HG03565 (cell line): Measurements from ENCODE around the gene PRKCA.
"Not testable (repeated sequence)": the region's sequence is repeated elsewhere in the genome, so short reads cannot be mapped to it uniquely, and the experiment has no call there.

ENCODE experiments used
- ATAC-seq: cut with Tn5 transposase; IDR thresholded peaks from one replicate; pipeline ENCODE4 v1.9.1; 2021; ENCODE audit warnings: mild to moderate bottlenecking, moderate library complexity; ENCODE audit not compliant: unreplicated experiment

PRKCA gene

DNA sequence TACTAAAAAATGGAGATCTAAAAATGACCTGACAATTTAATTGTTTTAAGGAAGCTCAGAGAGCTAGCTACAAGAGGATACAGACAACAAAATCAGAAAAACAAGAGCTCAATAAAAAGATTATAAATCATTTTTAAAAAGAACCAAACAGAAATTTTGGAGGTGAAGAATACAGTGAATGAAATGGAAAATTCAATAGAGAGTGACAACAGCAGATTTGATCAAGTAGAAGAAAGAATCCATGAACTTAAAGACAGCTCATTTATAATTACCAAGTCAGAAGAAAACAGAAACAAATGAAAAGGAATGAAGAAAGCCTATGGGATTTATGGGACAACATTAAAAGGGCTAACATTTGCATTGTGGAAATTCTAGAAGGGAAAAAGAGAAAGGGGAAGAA lies 395.9 kb downstream of the PRKCA start:
- no peak for ATAC-seq

DNA sequence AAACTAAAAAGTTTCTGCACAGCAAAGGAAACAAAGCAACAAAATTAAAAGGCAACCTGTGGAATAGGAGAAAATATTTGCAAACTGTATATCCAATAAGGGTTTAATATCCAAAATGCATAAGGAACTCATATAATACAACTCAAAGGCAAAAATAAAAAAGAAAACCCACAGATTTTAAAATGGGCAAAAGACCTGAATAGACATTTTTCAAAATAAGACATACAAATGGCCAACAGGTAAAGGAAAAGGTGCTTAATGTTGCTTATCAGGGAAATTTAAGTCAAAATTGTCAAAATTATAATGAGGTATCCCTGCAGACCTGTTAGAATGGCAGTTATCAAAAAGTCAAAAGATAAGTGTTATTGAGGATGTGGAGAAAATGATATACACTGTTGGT lies 399.0 kb downstream of the PRKCA start:
- no peak for ATAC-seq

DNA sequence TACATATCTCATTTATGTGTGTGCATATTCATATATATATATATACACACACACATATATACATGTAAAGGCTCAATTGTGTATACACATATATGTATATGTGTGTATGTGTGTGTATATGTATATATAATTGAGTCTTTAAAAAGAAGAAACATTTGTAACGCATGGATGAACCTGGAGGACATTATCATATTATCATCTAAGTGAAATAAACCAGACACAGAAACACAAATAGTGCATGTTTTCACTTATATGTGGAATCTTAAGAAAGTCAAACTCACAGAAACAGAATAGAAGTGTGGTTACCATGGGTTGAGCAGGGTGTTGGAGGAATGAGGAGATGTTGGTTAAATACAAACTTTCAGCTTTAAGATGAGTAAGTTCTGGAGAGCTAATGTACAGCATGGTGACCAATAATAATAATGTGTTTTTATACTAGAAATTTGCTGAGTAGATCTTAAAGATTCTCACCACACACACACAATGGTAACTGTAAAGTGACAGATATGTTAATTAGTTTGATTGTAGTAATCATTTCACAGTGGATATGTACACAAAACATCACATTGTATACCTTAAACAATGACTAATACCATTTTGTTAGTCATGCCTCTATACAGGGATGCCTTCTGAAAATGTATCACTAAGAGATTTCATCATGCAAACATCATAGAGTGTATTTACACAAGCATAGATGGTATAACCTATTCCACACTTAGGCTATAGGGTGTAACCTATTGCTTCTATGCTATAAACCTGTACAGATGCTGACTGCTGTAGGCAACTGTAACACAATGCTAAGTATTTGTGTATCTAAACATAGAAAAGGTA lies 399.9 kb downstream of the PRKCA start:
- ATAC-seq: no peak

DNA sequence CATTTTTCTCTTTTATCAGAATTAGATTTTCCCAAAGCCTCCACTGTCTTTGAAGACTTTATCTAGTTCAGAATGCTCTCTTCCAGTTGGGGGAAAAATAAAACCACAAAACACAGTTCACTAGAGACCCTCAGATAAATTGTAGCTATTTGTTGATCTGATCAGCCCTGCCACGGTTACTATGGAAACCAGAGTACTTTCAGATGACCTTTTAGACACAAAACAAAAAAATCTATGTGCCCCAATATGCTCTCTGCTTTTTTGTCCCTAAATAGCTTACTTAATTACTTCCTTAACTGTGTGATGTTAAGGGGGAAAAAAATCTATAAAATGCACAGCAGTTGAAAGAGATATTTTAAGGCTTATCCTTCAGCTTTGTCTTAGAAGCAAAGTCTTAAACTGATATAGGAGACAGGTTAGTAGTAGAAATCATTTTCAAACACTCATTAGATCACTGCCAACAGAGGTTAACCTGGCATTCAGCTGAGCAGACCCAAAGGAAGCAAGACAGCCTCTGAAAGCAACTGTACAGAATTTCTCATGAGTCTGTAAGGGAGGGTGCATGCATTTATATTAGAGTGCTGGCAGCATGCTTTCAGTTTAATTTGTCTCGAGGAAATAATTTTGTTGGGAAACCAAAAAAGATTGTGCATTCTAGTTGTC lies 402.6 kb downstream of the PRKCA start:
- ATAC-seq: no peak

DNA sequence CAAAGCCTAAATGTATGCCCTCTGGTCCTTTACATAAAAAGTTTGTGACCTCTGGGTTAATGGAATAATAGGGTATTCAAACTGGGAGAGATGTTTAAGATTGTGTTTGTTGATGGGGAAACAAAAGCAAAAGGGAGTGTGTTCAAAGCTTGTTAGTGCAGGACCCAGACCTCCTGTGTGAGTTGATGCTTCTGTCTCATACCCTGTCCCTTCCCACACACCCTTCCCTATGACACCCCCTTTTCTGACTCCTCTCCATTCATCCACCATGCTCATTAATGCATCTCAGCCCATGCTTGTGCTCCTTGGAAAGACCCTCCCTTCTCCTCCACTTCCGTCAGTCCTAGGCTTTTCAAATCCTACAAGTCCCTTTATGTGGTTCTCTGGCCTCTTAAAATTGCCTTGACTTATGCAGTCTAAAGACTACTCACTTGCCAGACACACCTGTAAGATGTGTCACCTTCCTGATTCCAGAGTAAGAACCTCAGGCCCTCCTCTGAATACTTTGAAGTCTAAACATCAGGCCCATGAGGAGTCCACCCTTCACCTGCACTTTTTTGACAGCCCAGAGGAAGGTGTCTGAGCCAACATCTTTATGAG lies 404.5 kb downstream of the PRKCA start:
- no peak for ATAC-seq

DNA sequence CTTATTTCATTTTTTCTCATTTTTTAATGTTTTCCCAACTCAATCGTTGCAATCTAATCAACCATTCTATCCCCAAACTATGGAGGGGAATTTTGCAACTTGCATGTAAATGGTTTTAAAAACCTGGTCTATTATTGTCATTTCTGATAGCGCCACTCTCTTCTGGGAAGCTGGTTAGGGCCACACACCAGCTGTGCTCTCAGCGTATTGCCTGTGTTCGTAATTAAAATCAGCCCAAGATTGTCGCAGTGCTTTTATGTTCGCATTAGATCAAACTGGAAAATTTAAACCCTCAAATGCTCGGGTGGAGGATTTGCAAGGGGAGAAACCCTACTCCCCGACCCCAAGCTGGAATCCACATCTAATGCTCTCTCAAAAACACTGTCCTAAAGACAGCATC lies 409.0 kb downstream of the PRKCA start:
- no peak for ATAC-seq

DNA sequence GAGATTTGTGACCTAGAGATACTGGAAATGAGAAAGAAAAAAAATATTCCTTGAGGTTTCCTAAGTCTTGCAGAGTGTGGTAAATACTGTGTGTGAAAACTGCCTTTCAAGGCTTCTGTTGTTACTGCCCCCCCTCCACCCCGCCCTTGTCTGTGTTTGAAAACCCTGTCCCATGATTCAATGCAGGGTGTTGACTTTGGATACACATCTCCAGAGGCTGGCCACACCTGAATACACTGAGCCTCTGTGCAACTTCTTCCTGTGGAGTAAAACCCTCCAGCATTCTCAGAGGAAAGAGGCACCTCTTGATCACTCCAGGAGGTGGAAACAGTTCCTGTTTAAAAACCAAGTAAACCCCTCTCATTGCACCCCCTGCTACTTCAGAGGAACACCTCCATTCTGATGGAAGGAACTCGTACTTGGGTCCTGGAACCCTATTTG lies 409.5 kb downstream of the PRKCA start:
- no peak for ATAC-seq

DNA sequence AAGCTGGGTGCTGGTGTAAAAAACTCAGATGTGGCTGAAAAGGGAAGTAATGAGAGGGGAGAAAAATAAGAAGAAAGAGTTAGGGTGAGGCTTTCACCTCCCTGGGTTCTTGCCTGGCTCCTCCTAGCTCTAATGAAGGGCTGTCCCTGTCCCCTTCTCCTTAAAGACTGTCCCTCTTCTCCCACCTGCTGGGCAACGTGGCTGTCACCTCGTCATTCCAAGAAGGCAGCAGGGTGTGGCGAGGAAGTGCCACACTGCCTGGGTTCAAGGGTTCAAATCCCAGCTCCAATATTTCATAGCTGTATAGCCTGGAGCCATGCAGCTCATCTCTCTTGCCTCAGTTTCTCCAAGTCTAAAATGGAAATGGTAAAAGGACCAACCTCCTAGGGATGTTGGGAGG lies 410.0 kb downstream of the PRKCA start:
- no peak for ATAC-seq

DNA sequence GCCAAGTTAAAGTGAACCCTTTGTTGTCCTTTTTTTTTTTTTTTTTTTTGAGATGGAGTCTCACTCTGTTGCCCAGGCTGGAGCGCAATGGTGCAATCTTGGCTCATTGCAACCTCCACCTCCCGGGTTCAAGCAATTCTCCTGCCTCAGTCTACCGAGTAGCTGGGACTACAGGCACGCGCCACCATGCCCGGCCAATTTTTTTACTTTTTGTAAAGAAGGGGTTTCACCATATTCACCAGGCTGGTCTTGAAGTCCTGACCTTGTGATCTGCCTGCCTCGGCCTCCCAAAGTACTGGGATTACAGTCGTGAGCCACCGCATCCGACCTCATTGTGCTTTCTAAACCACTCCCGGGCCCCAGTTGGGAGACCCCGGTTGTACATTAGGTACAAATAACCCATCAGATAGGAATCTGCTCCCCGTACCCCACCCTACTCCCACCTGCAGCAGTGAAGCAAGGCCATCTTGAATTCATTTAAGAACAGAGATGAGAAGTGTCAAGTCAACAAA lies 410.7 kb downstream of the PRKCA start:
- not testable (repeated sequence) for ATAC-seq

DNA sequence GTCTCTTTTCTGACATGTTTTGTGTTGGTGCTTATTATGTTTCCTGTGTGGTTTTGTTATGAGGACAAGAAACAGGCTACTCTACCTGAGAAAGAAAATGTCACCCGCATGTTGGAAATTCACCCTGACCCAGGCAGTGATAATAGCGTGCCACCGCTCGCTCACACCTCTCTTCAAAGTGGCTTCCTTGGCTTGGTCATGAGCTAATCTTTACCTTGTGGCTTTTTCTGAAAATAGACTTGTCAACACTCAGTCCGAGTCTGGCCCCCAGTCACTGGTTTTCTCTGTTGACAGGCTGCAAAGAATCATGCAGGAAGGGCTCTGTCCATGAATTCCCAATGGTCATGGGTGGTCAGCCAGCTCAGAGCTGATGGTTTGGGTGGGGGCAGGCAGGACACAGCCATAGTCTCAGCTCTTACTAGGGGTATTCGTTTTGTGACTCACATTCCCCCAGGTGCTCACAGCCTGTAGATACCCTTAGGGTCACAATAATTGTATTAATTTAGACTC lies 411.2 kb downstream of the PRKCA start:
- peak; percentile 53 for ATAC-seq

DNA sequence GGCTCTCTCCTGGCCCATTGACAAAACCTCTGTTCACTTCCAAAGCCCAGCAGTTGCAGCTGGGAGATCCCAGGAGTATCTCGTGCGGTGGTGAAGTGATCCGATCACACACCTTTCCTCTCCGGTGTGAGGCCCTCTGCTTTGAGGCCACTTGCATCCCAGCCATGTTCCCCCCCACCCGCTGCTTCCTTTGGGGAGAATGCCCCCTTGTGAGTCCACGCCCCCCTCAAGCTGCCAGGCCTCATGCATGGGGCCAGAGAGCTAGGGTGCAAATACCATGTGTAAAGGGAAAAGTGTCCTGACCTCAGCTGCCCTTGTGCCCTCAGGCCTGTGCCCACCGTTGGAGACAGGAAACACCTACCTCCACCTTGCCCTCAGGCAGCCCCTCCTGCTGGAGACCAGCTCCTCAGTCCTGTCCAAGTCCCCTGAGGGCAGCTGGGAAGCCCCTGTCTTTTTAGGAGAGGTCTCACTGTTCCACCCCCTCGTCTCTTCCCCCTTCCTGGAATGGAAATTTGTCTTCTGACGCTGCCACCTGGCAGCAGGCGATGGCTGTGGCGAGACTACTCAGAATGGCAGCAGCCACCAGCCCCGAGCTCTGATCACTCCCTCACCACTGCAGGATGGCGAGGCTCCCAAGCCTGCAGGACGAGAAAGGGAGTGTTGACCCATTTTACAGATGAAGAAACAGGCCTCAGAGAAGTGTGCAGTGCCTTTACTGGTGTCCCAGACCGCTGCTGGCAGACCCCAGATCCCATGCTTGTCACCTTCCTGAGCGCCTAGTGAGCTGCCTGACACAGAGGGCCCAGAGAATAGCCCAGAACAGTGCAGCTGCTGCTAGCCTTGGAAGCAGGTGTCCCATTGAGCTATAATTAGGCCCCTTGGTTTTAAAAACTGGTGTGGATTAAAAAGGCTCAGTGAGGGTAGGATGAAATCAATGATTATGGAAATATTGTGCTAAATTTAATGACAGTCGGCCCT lies 411.9 kb downstream of the PRKCA start:
- ATAC-seq: no peak

DNA sequence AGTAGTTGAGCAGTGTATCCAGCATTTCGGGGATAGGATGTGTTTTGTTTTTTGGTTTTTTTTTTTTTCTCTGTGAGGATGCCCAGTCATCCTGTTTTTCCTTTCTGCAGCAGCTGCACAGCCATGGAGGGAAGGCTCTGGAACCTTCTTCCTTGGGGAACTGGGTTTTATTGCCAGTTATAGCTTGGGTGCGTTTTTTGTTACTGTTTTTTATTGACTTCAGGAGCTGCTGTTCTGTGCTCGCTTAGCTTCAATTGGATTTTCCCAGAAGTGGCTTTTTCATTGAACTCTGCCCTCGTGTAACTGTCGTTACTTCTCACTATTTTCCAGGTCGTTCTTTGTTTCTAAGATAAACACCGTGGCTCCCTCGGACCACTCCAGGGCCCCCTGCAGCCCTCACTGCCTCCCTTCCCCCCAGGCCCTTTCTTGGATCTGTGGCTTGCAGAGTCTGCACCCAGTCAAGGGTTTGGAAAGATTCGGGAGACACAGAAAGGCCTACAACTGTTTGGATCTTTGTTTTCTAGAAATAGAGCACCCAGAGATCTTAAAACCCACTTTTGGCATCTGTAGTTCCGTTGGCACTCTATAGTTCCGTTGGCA lies 412.8 kb downstream of the PRKCA start:
- ATAC-seq: no peak

DNA sequence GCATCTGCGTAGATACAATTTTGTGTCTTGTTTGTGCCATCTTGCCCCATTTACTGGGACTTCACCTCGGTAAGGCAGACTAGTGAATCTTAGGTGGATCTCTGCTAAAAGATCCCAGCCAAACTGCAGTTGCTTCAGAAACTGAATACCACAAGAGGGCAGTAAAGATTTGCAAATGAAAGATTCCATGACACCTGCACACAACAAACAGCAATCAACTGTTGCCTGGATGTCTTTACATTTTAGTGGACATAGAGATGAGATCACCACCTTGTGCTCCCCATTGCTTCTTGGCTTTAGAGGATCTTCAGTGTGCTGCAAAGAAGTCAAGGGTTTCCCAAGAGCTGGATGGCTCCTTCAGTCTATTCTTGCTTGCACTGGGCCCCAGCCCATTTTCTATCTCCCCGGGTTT lies 413.3 kb downstream of the PRKCA start:
- no peak for ATAC-seq

DNA sequence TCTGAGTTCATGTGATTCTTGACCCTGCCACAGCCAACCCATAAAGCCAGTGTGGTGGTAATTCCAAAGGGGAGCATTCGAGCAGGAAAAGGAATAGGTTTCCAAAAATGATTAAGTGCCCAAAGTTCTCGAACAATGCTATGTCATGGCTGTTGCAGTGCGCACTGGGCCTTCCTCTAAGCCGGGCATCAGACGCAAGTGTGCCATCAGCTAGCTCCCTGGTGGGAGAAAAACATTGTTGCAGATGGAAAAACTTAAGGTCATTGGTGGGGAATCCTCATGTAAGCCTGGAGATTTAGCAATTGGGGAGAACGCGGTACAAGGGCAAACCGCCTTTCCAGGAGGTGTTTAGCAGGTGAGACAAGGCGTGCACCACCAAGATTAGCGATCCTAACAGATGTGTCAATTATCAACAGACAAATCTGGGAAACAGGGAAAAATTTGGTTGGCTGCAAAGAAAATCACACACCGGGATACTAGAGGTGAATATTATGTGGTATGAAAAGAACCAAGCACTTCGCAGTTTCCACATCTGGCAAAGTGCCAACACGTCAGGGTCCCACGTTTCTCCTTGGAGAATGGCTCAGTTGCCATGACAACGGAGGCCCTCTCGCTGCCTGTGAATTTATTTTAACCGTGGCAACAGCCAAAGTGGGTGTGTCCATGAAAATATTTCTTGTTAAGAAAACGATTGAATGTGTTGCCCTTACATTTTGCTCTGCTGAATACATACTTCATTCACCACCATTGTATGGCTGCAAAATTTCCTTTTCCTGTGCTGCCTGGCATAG lies 414.0 kb downstream of the PRKCA start:
- ATAC-seq: no peak

DNA sequence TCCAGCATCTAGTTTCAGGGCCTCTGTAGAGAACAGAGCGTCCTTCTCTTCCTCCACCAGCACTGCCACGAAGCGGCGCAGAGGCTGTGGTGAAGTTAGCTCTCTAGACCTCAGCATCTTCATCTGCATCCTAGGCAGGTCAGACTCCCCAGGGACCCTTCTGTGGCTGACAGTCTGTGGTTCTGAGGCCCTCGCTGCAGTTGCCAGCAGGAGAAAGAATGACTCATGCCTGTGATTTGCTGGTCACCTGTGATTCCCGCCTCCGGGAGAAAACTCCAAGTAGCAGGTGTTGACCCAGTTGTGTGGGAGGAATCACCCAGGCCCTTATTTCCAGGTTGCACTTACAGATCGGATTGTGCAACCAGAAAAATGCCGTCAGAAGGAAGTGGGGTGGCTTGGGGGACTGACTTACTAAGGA lies 415.2 kb downstream of the PRKCA start:
- peak; percentile 62 for ATAC-seq

DNA sequence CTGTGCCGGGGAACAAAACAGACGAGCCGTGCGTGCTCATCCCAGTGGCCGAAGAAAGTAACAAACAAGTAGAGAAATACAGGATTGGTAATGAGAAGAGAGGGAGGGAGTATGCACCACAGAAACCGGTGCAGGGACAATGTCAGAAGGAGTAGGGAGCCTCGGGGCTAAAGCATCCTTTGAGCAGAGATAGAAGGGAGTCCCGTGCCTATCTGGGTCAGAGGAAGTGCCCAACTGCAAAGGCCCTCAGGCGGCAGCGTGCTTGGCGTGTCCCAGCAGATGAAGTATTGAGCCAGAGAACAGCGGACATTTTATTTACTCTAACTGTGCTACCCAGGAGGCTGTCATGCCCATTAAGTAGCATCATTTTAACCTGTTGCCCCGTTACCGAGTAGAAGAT lies 417.6 kb downstream of the PRKCA start:
- ATAC-seq: no peak

DNA sequence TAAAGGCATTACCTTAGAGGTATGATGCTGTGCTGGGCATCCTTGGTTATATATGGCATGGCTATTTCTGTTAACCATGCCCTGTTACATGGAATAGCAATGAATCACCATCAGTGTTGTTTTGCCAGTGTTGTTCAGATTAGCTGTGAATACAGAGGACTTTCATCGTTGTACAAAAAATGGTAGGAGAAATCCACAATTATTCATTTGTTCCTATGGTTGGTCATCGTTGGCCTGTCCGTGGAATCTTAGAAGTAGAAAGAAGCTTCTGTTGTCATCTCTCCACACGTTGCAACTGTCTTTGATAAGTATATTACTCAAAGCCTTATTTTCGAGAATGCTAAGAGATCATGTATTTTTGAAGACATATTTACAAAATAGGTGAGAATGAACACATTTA lies 418.2 kb downstream of the PRKCA start:
- ATAC-seq: no peak

DNA sequence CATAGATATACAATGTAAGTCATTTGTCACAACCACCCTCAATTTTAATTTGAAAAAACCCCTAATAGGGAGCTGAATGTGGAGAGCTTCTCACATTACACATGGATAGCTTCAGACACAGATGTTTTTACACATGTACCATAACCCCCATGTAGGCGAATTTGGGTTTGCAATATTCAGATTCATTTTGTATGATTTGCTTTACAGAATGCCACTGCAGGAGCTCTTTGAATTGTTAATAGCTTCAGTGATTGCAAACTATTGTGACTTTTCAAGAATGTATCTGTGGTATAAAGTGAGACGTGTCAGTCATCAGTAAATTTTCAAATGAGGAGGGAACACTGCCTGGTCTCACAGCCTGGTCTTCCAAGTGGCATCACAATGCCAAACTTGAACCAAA lies 419.9 kb downstream of the PRKCA start:
- no peak for ATAC-seq
